ENCODE data around the gene UBR4. TPM values are rescaled to one million over a fixed set of nuclear protein-coding genes. Genes with fewer than 3 reads are reported as not detected.

The UBR4 gene
- polyA plus RNA-seq, 2 of the 4 experiments (the other 2 are of a cell fraction) = 55.8 to 74.3 TPM

- no peak for FAIRE-seq
- Histone ChIP-seq H3K9me3 (no peaks in the 10 kb centered on the region), H3K4me1 (no peaks in the 10 kb centered on the region), H3K4me3 (no peak overlapping the region), H3K27ac (no peak overlapping the region), H3K4me2 (no peak overlapping the region)
- TF ChIP-seq TFCP2L1 (CRISPR knock-in tag; IDR thresholded peaks at IDR 0.05) (no peak), CHD4 (IDR thresholded peaks at IDR 0.05; ENCODE audit: borderline replicate concordance) (no peak), NFE2L2 (conservative IDR thresholded peaks at IDR 0.05; ENCODE audit: low read length) (no peak), RAD21 (conservative IDR thresholded peaks at IDR 0.05 in 1 of 2, IDR thresholded peaks at IDR 0.05 in 1 of 2) (no peak), HOXA7 (CRISPR knock-in tag; IDR thresholded peaks at IDR 0.05) (no peak), BHLHE40 (IDR thresholded peaks at IDR 0.05; ENCODE audit: low read depth, low read length) (no peak), EHMT2 (IDR thresholded peaks at IDR 0.05; ENCODE audit: low read depth) (no peak), FOXS1 (CRISPR knock-in tag; IDR thresholded peaks at IDR 0.05) (no peak), HES2 (IDR thresholded peaks at IDR 0.05) (no peak)
- 100% methylated on average over 1 of the region's 1 CpG for WGBS (ENCODE audit: missing lambda C conversion rate)
- ChIA-PET CTCF (interaction anchor here (0.5 to 1.7 kb wide), 6 partner anchors 10 to 217 kb away, joined by 3 to 7 read pairs (median 4); no protein-coding TSS in a partner anchor), POLR2A (no interaction called here)
- no peak for ATAC-seq
- no peak for DNase-seq (ENCODE audit: low read depth in 1 of 2, low spot score in 1 of 2)
Measured at GRCh38 chr1:19123837-19124236, 86.2 kb downstream of the UBR4 start.

- 84% methylated on average over 10 of the region's 10 CpGs for WGBS (ENCODE audit: missing lambda C conversion rate)
- Histone ChIP-seq H3K4me1 (no peaks in the 10 kb centered on the region), H3K9me3 (no peaks in the 10 kb centered on the region), H3K27ac (no peak overlapping the region), H3K4me2 (no peak overlapping the region), H3K4me3 (no peak overlapping the region)
- TF ChIP-seq E2F6 (IDR thresholded peaks at IDR 0.05; ENCODE audit: borderline replicate concordance, low read depth) (no peak), HDAC2 (IDR thresholded peaks at IDR 0.05) (no peak), POLR2AphosphoS2 (conservative IDR thresholded peaks at IDR 0.05; ENCODE audit: low read length) (no peak), MAZ (IDR thresholded peaks at IDR 0.05; ENCODE audit: borderline replicate concordance, low read depth, low read length) (no peak), HEYL (CRISPR knock-in tag; IDR thresholded peaks at IDR 0.05) (no peak), PHF8 (IDR thresholded peaks at IDR 0.05; ENCODE audit: borderline replicate concordance, low read depth) (no peak), POLR2A (IDR thresholded peaks at IDR 0.05; ENCODE audit: low read length) (no peak), HES2 (IDR thresholded peaks at IDR 0.05) (no peak), ATOH8 (CRISPR knock-in tag; IDR thresholded peaks at IDR 0.05; ENCODE audit: low read depth) (no peak), CTCF (IDR thresholded peaks at IDR 0.05) (no peak)
- DNase-seq (ENCODE audit: low read depth in 1 of 2, low spot score in 1 of 2) (no peak), FAIRE-seq (no peak), ATAC-seq (no peak)
- ChIA-PET CTCF (interaction anchor here (1.0 to 1.7 kb wide), 5 partner anchors 9 to 248 kb away, joined by 3 to 7 read pairs (median 4); no protein-coding TSS in a partner anchor), POLR2A (no interaction called here)
Measured at GRCh38 chr1:19122668-19123067, 87.4 kb downstream of the UBR4 start.

GRCh38 chr1:19121192-19121591 lies 88.9 kb downstream of the UBR4 start:
- no peaks in the 10 kb centered on the region for H3K9me3 ChIP-seq
- H3K27ac ChIP-seq = no peak overlapping the region
- no peak for FAIRE-seq
- ChIA-PET POLR2A (no interaction called here), CTCF (interaction anchor here (1.3 kb wide), 1 partner anchor 246 kb away, joined by 4 read pairs; no protein-coding TSS in a partner anchor)
- H3K4me2 ChIP-seq = no peak overlapping the region
- no peaks in the 10 kb centered on the region for H3K4me1 ChIP-seq
- no peak for DNase-seq (ENCODE audit: low read depth in 1 of 2, low spot score in 1 of 2)
- ATAC-seq = no peak
- no peak overlapping the region for H3K4me3 ChIP-seq
- no peak for TF ChIP-seq EHF (CRISPR knock-in tag; IDR thresholded peaks at IDR 0.05)
- WGBS (ENCODE audit: missing lambda C conversion rate) = 80% methylated on average over 7 of the region's 7 CpGs
